ENCODE results near the gene PGGHG.
A peak's percentile ranks its signal among the peaks of the same experiment; 100 is the strongest.
"Not testable (repeated sequence)": the region's sequence is repeated elsewhere in the genome, so short reads cannot be mapped to it uniquely, and the experiment has no call there.

The PGGHG gene

GRCh38 chr11:318405-319120 lies 29.6 kb downstream of the PGGHG start:
- H3K36me3 ChIP-seq (ENCODE audit: insufficient read depth, low read length), result peaks cover 22% of the 10 kb centered on the region; the same call in 1 of the 2 replicates
- H3K79me2 ChIP-seq (ENCODE audit: control insufficient read depth, insufficient read depth, low read length, unreplicated experiment), result peaks cover 57% of the 10 kb centered on the region
- H3K4me3 ChIP-seq (ENCODE audit: low read depth, low read length), result peak overlapping the region; percentile 88
- H2AFZ ChIP-seq (ENCODE audit: low read length, unreplicated experiment); H3K4me1 ChIP-seq (ENCODE audit: control insufficient read depth, insufficient read depth, low read length, unreplicated experiment); H3K27me3 ChIP-seq (ENCODE audit: insufficient read depth, low read length): not testable (repeated sequence)
- H3K27ac ChIP-seq (ENCODE audit: low read depth, low read length), result peak overlapping the region; percentile 88

GRCh38 chr11:319121-319887 lies 30.4 kb downstream of the PGGHG start:
- Histone ChIP-seq H3K36me3 (ENCODE audit: insufficient read depth, low read length) (peaks cover 22% of the 10 kb centered on the region; the same call in 1 of the 2 replicates), H3K27ac (ENCODE audit: low read depth, low read length) (peak overlapping the region; percentile 88), H3K79me2 (ENCODE audit: control insufficient read depth, insufficient read depth, low read length, unreplicated experiment) (peaks cover 49% of the 10 kb centered on the region), H3K4me3 (ENCODE audit: low read depth, low read length) (peak overlapping the region; percentile 88)
- not testable (repeated sequence) for H3K4me1 ChIP-seq (ENCODE audit: control insufficient read depth, insufficient read depth, low read length, unreplicated experiment); H2AFZ ChIP-seq (ENCODE audit: low read length, unreplicated experiment); H3K27me3 ChIP-seq (ENCODE audit: insufficient read depth, low read length)

- H3K4me1 ChIP-seq (ENCODE audit: control insufficient read depth, insufficient read depth, low read length, unreplicated experiment), result peaks cover 13% of the 10 kb centered on the region
- peak overlapping the region; percentile 88 for H3K4me3 ChIP-seq (ENCODE audit: low read depth, low read length)
- H3K79me2 ChIP-seq (ENCODE audit: control insufficient read depth, insufficient read depth, low read length, unreplicated experiment), result peaks cover 43% of the 10 kb centered on the region
- not testable (repeated sequence) for H2AFZ ChIP-seq (ENCODE audit: low read length, unreplicated experiment); H3K27me3 ChIP-seq (ENCODE audit: insufficient read depth, low read length)
- peak overlapping the region; percentile 88 for H3K27ac ChIP-seq (ENCODE audit: low read depth, low read length)
- H3K36me3 ChIP-seq (ENCODE audit: insufficient read depth, low read length), result peaks cover 22% of the 10 kb centered on the region; the same call in 1 of the 2 replicates
Measured at GRCh38 chr11:319888-320273, 31.0 kb downstream of the PGGHG start.

GRCh38 chr11:324156-324555 lies 35.2 kb downstream of the PGGHG start:
- Histone ChIP-seq H3K79me2 (ENCODE audit: control insufficient read depth, insufficient read depth, low read length, unreplicated experiment) (peaks cover 13% of the 10 kb centered on the region), H3K27ac (ENCODE audit: low read depth, low read length) (peak overlapping the region; percentile 23; the same call in 1 of the 2 replicates), H3K4me3 (ENCODE audit: low read depth, low read length) (peak overlapping the region; percentile 49; the same call in 1 of the 2 replicates), H3K27me3 (ENCODE audit: insufficient read depth, low read length) (no peaks in the 10 kb centered on the region), H3K4me1 (ENCODE audit: control insufficient read depth, insufficient read depth, low read length, unreplicated experiment) (peaks cover 29% of the 10 kb centered on the region), H2AFZ (ENCODE audit: low read length, unreplicated experiment) (peak overlapping the region; percentile 25), H3K36me3 (ENCODE audit: insufficient read depth, low read length) (peaks cover 4% of the 10 kb centered on the region; the same call in 1 of the 2 replicates)

GRCh38 chr11:324593-325517 lies 35.9 kb downstream of the PGGHG start:
- peak overlapping the region; percentile 23; the same call in 1 of the 2 replicates for H3K27ac ChIP-seq (ENCODE audit: low read depth, low read length)

GRCh38 chr11:325796-326591 lies 37.1 kb downstream of the PGGHG start:
- H3K4me1 ChIP-seq (ENCODE audit: control insufficient read depth, insufficient read depth, low read length, unreplicated experiment), result peaks cover 29% of the 10 kb centered on the region
- H2AFZ ChIP-seq (ENCODE audit: low read length, unreplicated experiment), result no peak overlapping the region
- H3K36me3 ChIP-seq (ENCODE audit: insufficient read depth, low read length), result no peaks in the 10 kb centered on the region
- no peaks in the 10 kb centered on the region for H3K79me2 ChIP-seq (ENCODE audit: control insufficient read depth, insufficient read depth, low read length, unreplicated experiment)
- H3K4me3 ChIP-seq (ENCODE audit: low read depth, low read length), result no peak overlapping the region
- H3K27me3 ChIP-seq (ENCODE audit: insufficient read depth, low read length), result no peaks in the 10 kb centered on the region
- peak overlapping the region; percentile 70 for H3K27ac ChIP-seq (ENCODE audit: low read depth, low read length)

More at GRCh38 chr11:324593-325517, 35.9 kb downstream of the PGGHG start:
- peaks cover 29% of the 10 kb centered on the region for H3K4me1 ChIP-seq (ENCODE audit: control insufficient read depth, insufficient read depth, low read length, unreplicated experiment)
- H2AFZ ChIP-seq (ENCODE audit: low read length, unreplicated experiment), result peak overlapping the region; percentile 25
- H3K36me3 ChIP-seq (ENCODE audit: insufficient read depth, low read length); H3K27me3 ChIP-seq (ENCODE audit: insufficient read depth, low read length); H3K79me2 ChIP-seq (ENCODE audit: control insufficient read depth, insufficient read depth, low read length, unreplicated experiment): not testable (repeated sequence)
- peak overlapping the region; percentile 49; the same call in 1 of the 2 replicates for H3K4me3 ChIP-seq (ENCODE audit: low read depth, low read length)

- H3K4me1 ChIP-seq (ENCODE audit: control insufficient read depth, insufficient read depth, low read length, unreplicated experiment), result peaks cover 29% of the 10 kb centered on the region
- H3K4me3 ChIP-seq (ENCODE audit: low read depth, low read length), result no peak overlapping the region
- no peaks in the 10 kb centered on the region for H3K79me2 ChIP-seq (ENCODE audit: control insufficient read depth, insufficient read depth, low read length, unreplicated experiment)
- H2AFZ ChIP-seq (ENCODE audit: low read length, unreplicated experiment), result no peak overlapping the region
- no peaks in the 10 kb centered on the region for H3K27me3 ChIP-seq (ENCODE audit: insufficient read depth, low read length)
- no peaks in the 10 kb centered on the region for H3K36me3 ChIP-seq (ENCODE audit: insufficient read depth, low read length)
- peak overlapping the region; percentile 70 for H3K27ac ChIP-seq (ENCODE audit: low read depth, low read length)
Measured at GRCh38 chr11:326592-326841, 37.6 kb downstream of the PGGHG start.

- Histone ChIP-seq H2AFZ (ENCODE audit: low read length, unreplicated experiment) (peak overlapping the region; percentile 30), H3K27me3 (ENCODE audit: insufficient read depth, low read length) (no peaks in the 10 kb centered on the region), H3K27ac (ENCODE audit: low read depth, low read length) (peak overlapping the region; percentile 70), H3K4me3 (ENCODE audit: low read depth, low read length) (peak overlapping the region; percentile 32), H3K79me2 (ENCODE audit: control insufficient read depth, insufficient read depth, low read length, unreplicated experiment) (no peaks in the 10 kb centered on the region), H3K4me1 (ENCODE audit: control insufficient read depth, insufficient read depth, low read length, unreplicated experiment) (peaks cover 29% of the 10 kb centered on the region), H3K36me3 (ENCODE audit: insufficient read depth, low read length) (no peaks in the 10 kb centered on the region)
Measured at GRCh38 chr11:326842-327580, 38.1 kb downstream of the PGGHG start.

- peak overlapping the region; percentile 70 for H3K27ac ChIP-seq (ENCODE audit: low read depth, low read length)
- H3K4me3 ChIP-seq (ENCODE audit: low read depth, low read length), result peak overlapping the region; percentile 32; the same call in 1 of the 2 replicates
- peak overlapping the region; percentile 30 for H2AFZ ChIP-seq (ENCODE audit: low read length, unreplicated experiment)
- H3K79me2 ChIP-seq (ENCODE audit: control insufficient read depth, insufficient read depth, low read length, unreplicated experiment), result no peaks in the 10 kb centered on the region
- peaks cover 29% of the 10 kb centered on the region for H3K4me1 ChIP-seq (ENCODE audit: control insufficient read depth, insufficient read depth, low read length, unreplicated experiment)
- H3K36me3 ChIP-seq (ENCODE audit: insufficient read depth, low read length), result no peaks in the 10 kb centered on the region
- H3K27me3 ChIP-seq (ENCODE audit: insufficient read depth, low read length), result no peaks in the 10 kb centered on the region
Measured at GRCh38 chr11:327581-327923, 38.6 kb downstream of the PGGHG start.
